ENCODE measurements around the gene ANKRD36C.
"Not testable (repeated sequence)": the region's sequence is repeated elsewhere in the genome, so short reads cannot be mapped to it uniquely, and the experiment has no call there.

ANKRD36C gene

DNA sequence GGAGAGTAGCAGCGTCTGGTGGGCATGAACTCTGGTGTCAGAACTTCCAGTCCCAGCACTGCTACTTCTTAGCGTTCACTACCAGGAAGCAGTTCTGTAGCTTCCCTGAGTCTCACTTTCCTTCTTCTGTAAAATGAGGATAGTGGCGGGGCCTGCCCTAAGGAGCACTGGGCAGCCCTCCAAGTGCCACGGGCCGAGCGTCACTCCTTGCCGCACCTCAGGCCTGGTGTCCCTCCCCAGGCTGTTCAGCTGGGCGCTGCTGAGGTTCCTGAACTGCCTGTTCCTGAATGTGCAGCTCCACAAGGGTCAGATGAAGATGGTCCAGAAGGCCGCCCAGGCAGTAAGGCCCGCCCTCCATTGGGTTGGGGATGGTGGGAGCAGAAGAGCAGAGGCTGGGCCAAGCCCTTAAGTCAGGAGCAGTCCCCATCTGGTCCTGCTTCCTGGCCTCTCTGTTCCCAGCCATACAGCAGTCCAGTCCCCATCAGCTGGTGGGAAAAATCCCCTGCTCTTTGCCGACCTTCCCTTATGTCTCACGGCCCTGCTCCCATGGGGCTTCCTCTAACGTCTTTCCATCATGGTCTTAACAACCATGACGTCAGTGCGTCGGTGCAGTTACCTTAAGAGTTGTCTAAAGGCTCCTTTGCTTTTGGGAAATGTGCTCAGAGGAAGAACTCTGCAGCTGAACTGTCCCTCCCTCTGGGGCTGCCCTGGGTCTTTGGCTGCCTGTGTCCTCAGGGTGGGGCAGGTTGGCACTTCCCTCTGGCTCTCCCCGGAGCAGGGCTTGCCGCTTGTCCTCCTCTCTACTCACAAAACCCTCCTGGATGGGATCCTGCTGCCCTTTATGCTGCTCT lies 195.2 kb downstream of the ANKRD36C start:
- not testable (repeated sequence) for DNase-seq

DNA sequence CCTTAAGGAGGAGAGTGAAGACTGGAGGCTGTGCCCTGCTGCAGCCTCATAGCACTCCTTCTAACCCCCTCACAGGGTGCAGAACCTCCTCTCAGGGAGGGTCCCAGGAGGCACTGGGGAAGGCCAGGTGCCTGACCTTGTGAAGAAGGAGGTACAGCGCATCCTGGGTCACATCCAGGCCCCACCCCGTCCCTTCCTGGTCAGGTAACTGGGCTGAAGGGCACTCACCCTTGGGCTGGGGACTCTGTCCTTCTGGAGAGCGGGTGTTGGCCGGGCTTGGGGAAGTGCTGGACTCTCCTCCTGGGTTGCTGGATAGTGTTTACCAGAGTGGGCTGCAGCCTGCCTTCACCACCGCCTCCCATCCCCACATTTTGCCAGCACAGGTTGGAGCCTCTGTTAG lies 197.7 kb downstream of the ANKRD36C start:
- not testable (repeated sequence) for DNase-seq

DNA sequence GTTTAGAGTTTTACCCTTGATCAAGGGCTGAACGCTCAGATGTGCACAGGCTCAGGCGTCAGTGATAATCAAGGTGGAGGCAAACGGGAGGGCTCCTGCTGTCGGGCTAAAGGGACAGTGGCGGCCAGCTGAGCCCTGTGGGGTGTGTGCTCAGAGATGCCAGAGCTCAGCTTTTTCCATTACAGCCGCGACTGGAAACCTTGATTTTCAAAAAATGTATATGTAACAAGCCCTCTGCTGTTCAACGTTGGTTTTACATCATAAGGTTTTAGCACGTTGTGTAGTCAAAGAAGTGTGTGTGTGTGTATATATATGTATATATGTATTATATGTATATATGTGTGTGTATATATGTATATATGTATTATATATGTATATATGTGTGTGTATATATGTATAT lies 201.4 kb downstream of the ANKRD36C start:
- not testable (repeated sequence) for DNase-seq

DNA sequence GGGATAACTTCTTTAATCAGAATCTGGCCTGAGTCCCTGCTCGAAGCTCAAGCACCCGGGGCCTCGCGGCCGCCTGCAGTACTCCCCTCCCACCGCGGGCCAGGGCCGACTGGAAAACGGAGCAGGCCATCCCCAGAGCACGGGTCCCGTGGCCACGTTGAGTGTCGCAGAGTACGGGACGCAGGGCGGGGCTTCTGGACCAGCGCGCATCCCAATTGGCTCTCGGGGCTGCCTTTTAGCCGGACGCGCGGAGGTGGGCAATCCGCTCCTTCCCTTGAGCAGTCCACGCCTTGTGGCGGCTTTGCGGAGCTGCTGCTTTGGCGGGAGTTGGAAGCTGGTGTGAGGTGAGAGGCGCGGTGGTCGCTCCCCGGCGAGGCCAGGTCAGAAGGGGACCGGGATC lies 202.2 kb downstream of the ANKRD36C start:
- DNase-seq, result not testable (repeated sequence)

DNA sequence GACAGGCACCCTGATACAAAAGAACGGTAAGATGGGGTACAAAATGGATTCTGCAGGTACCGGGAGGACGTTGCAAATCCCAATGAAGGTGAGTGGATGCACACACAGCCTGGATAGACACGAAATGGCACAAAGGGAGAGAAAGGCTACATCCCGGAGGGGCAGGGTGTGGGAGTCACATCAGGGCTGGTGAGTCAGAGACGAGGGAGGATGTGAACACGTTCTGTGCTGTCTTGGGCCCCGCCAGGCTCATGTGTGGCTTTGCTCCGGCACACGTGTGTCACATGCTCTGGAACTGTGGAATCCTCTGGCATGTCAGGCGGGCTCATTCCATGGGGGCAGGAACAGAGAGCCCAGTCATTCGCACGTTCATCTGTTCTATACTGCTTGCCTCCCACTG lies 203.0 kb downstream of the ANKRD36C start:
- not testable (repeated sequence) for DNase-seq

Data from fibroblast of upper back skin (primary cell).